Choroid plexus epithelial cell (primary cell): ENCODE data around the gene PDE8B.

ENCODE experiments used
- DNase-seq: peaks from one replicate; pipeline ENCODE4 v3.0.0-alpha.2; 2010; ENCODE audit warnings: low read depth
- H3K4me3 ChIP-seq: 2 replicates; pipeline ENCODE4 v1.5.1; 2011; ENCODE audit warnings: low read depth, mild to moderate bottlenecking, control low read depth, low read length, moderate library complexity
- CTCF ChIP-seq: conservative IDR thresholded peaks from 2 replicates; pipeline ENCODE4 v1.5.1; 2011; ENCODE audit warnings: low read depth, mild to moderate bottlenecking, control low read depth, inconsistent platforms, low read length, moderate library complexity

PDE8B gene

DNA sequence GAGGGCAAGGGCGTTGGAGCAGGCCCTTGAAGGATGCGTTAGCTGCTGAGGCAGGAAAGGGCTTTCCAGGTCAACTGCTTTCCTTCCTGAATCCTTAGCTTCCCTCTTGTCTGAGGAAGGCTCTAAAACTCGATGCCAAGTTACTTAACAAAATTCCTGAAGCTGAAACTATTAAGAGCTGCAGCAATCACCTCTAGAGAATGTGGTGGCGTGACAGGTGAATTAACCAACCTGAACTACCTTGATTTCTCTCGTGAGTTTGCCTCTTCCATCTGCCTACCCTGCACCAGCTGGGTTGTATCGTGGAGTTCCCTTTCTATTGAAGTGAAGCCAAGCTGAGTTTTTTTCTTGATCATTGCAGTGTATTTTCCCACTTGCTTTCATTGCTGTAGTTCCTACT, 96.1 kb downstream of the PDE8B start:
- no peak for TF ChIP-seq CTCF
- H3K4me3 ChIP-seq = no peak overlapping the region
- no peak for DNase-seq

- no peak for TF ChIP-seq CTCF
- peak; percentile 34 for DNase-seq
- no peak overlapping the region for H3K4me3 ChIP-seq
Observed at GRCh38 chr5:77308154-77308960, 97.9 kb downstream of the PDE8B start.

DNA sequence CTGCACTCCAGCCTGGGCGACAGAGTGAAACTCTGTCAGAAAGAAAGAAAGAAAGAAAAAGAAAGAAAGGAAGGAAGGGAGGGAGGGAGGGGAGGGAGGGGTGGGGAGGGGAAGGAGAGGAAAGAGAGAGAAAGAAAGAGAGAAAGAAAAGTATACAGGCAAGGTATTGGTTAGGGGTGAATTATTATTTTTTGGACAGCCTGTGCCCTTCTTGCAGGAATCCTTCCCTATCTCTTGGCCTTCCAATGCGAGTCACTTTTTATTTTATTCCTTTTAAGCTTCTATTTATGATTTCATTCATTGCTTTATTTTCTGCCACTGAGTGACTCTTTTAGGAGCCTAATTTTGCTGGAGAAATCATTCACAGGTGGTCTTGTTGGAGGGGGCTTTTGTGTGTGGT, 98.7 kb downstream of the PDE8B start:
- no peak overlapping the region for H3K4me3 ChIP-seq
- TF ChIP-seq CTCF = no peak
- no peak for DNase-seq

- DNase-seq = no peak
- no peak overlapping the region for H3K4me3 ChIP-seq
- TF ChIP-seq CTCF = no peak
Observed at GRCh38 chr5:77310494-77311213, 100.2 kb downstream of the PDE8B start.

DNA sequence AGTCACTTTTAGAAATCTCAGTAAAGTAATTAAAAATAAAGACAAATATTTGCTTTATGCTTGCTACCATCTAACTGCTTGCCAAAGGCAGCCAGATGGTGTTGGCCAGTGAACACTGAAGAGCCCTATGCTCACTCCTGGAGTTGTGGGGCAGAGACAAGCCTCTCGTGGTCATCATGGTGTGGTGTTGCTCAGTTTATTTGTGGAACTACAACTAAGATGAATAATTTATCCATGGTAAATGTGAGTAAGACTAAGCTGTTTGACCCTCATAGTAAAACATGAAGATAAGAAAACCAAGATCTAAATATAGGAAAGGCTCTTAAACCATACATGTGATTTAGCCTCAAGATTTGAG, 100.7 kb downstream of the PDE8B start:
- TF ChIP-seq CTCF = no peak
- H3K4me3 ChIP-seq = no peak overlapping the region
- DNase-seq = peak; percentile 18

GRCh38 chr5:77312413-77312812, 101.9 kb downstream of the PDE8B start:
- DNase-seq = peak; percentile 80
- no peak for TF ChIP-seq CTCF
- no peak overlapping the region for H3K4me3 ChIP-seq
